GM13976 (cell line): ENCODE data around the gene DNA2.
"Not testable (repeated sequence)": the region's sequence is repeated elsewhere in the genome, so short reads cannot be mapped to it uniquely, and the experiment has no call there.

Experiments
- DNase-seq: peaks from one replicate; pipeline ENCODE4 v3.0.0; 2012; ENCODE audit warnings: low spot score
- in situ Hi-C: fragments of 300-500 bp; cut with MboI; formaldehyde crosslinking; loops from one replicate; pipeline ENCODE4 v1.12.0; 2022; ENCODE audit warnings: low sequenced_read_pairs, mixed read lengths, inconsistent platforms; ENCODE audit not compliant: unreplicated experiment
- TF ChIP-seq, protein P1 (sequence below): IDR thresholded peaks from 2 replicates; pipeline ENCODE4 v1.5.1; 2012; ENCODE audit warnings: borderline replicate concordance, mild to moderate bottlenecking; ENCODE audit not compliant: insufficient read depth; ENCODE audit errors: extremely low read depth, missing control alignments, control extremely low read depth

The DNA2 gene

DNA sequence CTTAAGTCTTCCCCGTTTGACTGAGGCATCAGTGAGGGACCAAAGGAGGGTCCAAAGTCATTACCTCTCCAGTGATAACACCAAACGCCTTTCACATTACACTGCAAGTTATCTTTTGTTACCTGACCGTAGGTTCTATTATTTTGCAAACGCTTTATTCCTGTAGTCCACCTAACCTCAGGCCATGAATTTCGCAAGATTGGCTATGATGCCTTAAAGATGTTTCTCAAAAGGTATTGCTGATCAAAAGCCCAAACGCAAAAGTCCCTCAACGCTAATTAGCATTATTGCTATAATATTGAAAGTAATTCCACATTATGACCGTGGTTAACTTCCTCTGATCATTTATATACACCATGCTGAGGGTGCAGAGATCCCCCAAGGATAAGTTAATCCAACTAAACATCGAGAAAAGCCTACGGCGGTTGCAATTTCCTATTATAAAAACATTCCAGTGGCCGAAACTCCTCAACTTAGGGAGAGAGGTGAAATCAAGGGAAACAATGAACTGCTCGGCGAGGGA, 649 bp downstream of the DNA2 start:
- in situ Hi-C loops, result no loop called here
- DNase-seq, result peak; percentile 26
- TF ChIP-seq, protein P1, sequence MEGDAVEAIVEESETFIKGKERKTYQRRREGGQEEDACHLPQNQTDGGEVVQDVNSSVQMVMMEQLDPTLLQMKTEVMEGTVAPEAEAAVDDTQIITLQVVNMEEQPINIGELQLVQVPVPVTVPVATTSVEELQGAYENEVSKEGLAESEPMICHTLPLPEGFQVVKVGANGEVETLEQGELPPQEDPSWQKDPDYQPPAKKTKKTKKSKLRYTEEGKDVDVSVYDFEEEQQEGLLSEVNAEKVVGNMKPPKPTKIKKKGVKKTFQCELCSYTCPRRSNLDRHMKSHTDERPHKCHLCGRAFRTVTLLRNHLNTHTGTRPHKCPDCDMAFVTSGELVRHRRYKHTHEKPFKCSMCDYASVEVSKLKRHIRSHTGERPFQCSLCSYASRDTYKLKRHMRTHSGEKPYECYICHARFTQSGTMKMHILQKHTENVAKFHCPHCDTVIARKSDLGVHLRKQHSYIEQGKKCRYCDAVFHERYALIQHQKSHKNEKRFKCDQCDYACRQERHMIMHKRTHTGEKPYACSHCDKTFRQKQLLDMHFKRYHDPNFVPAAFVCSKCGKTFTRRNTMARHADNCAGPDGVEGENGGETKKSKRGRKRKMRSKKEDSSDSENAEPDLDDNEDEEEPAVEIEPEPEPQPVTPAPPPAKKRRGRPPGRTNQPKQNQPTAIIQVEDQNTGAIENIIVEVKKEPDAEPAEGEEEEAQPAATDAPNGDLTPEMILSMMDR, result no peak

DNA sequence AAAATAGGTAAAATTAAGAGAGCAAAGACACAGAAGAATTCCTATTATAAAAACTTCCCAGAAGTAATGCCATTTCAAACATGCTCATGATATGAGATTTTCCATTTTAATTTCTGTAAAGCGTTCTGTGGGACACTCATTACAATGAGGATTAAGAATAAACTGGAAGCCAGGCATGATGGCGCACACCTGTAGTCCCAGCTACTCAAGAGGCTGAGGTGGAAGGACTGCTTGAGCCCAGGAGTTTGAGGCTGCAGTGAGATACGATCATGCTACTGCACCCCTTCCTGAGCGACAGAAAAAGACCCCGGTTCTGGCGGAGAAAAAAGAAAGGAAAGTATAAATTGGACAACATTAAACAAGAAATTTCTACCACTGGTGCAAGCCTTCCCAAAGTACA, 1.5 kb downstream of the DNA2 start:
- DNase-seq, result no peak

DNA sequence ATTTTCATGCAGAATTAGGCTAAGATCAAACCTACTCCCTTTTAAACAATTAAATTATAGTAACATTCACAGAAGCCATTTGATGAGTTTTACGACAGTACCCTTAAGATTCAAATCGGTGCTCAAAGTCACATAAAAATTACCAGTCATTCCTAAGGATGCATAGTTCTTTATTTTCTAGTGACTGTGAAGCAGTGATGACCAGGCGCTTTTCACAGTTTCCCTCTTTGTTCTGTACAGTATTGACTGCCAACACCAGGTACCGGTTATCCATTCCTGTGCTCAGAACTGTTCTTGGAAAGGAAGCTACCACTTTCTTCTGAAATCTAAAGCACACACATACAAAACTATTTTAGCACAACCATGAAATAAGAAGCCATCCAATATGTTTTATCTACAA, 1.9 kb downstream of the DNA2 start:
- no peak for DNase-seq
- TF ChIP-seq, protein P1, result no peak
- in situ Hi-C loops, result no loop called here

More for the DNA sequence above, 1.5 kb downstream of the DNA2 start:
- in situ Hi-C loops, result no loop called here
- TF ChIP-seq, protein P1, result no peak

DNA sequence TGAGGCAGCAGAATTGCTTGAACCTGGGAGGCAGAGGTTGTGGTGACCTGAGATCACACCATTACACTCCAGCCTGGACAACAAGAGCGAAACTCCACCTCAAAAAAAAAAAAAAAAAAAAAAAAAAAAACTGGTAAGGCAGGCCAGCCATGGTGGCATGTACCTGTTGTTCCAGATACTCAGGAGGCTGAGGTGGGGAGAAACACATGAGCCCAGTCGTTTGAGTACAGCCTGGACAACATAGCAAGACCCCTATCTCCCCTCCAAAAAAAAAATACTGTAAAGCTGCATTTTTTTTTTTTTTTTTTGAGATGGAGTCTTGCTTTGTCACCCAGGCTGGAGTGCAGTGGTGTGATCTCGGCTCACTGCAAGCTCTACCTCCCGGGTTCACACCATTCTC, 7.0 kb downstream of the DNA2 start:
- DNase-seq, in situ Hi-C loops: not testable (repeated sequence)

DNA sequence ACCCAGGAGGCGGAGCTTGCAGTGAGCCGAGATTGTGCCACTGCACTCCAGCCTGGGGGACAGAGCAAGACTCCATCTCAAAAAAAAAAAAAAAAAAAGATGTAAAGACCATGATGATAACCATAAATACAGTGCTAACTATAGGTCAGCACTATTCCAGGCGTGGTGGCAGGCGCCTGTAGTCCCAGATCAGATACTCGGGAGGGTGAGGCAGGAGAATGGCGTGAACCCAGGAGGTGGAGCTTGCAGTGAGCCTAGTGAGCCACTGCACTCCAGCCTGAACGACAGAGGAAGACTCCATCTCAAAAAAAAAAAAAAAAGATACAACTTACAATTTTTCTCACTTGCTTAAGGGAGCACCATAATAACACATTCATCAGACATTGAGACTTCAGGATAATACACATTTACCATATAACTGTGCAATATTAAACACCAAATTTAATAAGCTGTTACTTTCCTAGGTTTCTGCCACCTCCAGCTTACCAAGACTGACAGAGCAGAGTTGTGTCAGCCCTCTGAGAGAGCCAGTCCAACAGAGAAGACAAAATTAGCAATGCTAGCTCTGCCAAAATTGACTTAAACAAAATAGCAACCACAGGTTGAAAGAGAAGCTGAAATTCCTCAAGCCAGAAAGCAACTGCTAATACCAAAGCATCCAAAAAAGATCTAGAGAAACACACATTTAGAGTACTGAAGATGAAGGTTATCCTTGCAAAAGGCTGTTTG, 8.2 kb downstream of the DNA2 start:
- TF ChIP-seq, protein P1, result no peak
- no peak for DNase-seq
- in situ Hi-C loops, result no loop called here

DNA sequence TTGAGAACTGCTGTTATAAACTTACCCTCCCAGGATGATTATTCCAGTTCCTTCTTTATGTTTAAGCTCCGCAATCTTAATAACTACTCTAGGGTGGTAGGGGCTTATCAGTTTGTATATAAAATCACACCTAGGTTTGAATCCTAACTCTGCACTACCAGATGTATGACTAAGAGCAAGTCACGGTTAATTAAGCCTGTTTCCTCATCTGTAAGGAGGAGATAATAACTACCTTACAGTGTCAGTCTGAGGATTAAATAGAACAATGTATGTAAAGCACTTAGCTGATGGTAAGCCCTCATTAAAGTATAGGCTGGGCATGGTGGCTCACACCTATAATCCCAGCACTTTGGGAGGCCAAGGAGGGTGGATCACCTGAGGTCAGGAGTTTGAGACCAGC, 9.2 kb downstream of the DNA2 start:
- no peak for DNase-seq
- in situ Hi-C loops, result no loop called here
- TF ChIP-seq, protein P1, result no peak

DNA sequence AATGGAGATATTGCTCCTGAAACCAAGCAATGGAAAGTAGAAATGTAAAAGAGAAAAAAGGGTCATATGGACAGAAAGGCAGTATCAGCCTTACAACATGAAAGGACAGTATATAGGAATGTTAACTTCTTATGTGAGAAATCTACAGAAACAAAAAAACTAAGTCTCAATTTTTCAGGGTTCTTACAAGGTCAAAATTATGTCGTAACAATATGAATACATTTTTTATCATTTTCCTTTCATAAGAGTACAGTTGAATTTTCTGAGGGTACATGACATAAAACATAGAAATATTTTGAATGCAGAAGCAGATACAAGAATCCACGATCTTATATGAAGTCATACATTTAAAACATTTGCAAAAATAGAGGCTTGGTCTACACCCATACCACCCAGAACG, 10.7 kb downstream of the DNA2 start:
- in situ Hi-C loops, result no loop called here
- no peak for DNase-seq
- TF ChIP-seq, protein P1, result no peak

DNA sequence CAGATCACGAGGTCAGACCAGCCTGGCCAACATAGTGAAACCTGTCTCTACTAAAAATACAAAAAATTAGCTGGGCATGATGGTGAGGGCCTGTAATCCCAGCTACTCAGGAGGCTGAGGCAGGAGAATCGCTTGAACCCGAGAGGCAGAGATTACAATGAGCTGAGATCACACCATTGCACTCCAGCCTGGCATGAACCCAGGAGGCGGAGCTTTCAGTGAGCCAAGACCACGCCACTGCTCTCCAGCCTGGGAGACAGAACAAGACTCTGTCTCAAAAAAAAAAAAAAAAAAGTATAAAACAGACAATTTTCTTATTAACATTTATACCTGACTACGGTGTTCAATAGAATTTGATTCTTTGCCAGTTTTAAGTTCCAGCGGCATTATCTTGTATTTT, 22.1 kb downstream of the DNA2 start:
- in situ Hi-C loops, result not testable (repeated sequence)

More for the DNA sequence above, 22.1 kb downstream of the DNA2 start:
- DNase-seq, result not testable (repeated sequence)
